ENCODE data around the gene MZT2B.
A peak's percentile ranks its signal among the peaks of the same experiment; 100 is the strongest.
"Not testable (repeated sequence)": the region's sequence is repeated elsewhere in the genome, so short reads cannot be mapped to it uniquely, and the experiment has no call there.

Gene MZT2B, protein sequence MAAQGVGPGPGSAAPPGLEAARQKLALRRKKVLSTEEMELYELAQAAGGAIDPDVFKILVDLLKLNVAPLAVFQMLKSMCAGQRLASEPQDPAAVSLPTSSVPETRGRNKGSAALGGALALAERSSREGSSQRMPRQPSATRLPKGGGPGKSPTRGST

DNA sequence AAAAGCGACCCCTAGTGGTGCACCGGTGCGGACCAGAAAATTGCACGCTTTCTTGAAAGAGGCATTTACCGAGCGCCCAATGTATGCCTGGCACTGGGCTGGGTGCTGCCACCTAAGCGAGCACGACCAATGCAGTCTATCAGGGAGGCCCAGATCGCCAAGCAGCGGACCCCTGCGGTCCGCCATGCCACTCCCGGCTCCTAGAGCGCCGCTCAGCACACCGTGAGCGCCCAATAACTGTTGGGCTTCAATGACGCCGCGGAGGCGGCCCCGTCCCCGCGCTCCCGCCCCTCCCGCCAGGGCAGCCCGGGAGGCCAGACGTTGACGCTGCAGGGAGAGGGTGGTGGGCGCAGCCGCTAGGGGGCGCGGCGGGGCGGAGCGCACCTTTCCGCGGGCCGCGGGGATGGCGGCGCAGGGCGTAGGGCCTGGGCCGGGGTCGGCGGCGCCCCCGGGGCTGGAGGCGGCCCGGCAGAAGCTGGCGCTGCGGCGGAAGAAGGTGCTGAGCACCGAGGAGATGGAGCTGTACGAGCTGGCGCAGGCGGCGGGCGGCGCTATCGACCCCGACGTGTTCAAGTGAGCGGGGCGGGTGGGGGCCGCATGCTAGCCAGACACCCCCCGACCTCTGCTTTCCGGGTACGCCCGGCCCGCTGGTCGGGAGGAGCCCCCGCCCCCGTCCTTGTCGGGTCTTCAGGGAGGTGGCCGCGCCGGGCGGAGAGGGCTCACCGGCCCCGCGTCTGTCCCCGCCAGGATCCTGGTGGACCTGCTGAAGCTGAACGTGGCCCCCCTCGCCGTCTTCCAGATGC lies at the start of gene MZT2B:
MZT2B (plus strand) TSS at position 383 of the 803 bp plus-strand sequence; CDS start at position 404, 21 bp downstream.
- DNase-seq, result peak; percentile 85

DNA sequence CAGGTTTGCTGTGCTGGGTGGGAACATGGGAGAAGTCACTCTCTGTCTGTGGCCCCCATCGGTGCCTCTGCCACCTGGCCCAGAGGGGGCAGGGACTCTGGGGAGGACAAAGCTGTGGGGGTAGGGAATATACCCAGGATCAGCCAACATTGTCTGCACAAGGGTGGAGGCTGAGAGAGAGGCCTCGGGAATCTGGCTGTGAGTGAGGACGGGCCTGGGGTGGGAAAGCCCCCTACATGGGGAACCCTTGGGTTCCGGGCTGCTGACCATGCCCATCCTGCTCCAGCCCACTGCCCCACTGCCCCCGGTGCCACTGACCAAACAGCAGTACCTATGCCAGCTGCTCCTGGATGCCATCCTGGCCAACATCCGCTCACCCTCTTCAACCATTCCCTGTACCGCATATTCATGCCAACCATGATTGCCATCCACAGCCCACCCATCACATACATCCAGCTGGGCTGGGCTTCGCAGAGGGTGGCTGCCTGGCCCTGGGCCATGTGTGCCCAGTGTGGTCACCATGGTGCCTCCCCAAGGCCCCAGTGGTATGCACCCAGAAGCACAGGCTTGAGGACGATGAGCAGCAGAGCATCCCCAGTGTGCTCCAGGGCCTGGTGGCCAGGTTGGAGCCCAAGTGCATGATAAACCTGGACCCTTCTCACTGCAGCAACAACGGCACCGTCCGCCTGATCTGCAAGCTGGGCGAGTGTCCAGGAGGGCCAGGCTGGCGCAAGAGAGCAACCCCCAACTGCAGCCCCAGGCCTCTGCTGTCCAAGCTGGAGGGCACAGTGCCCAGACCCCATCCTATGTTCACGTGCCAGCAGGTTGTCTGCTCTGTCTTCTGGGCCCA lies 46.1 kb upstream of the MZT2B start:
- no peak for DNase-seq

DNA sequence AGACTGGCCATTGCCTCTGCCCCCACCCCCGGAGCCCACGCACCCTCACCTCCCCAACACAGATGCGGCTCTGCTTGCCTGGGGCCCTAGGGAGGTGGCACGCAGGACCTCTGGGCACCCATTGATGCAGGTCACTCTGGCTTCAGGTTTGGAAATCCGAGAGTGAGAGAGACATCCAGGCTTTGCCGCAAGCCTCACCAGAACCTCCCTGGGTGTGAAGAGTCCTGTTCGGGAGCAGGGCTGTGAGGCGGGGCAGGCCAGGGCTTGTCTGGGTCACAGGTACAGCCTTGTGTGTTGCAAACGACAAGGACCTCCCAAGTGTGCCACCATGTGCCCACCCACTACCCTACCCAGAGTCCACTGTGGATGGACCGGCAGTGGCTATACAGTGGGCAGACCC lies 45.5 kb upstream of the MZT2B start:
- not testable (repeated sequence) for DNase-seq

DNA sequence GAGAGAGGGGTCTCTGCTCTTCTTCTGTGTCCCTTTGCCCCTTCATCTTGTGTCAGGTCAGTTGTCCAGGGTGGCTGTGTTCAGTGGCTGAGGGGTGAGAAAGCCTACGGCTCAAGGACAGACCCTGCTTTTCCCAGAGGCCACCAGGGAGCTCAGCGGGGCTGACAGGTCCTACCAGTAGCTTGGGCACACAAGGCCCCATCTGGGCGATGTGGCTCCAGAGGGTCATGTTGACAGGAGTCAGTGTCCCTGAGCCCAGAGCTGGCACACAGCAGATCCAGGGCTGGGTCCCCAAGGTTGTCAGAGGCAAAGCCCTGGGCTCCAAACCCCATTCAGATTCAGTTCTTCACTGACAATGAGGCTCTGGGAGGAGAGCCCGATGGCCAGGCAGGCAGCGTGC lies 44.9 kb upstream of the MZT2B start:
- DNase-seq, result not testable (repeated sequence)

DNA sequence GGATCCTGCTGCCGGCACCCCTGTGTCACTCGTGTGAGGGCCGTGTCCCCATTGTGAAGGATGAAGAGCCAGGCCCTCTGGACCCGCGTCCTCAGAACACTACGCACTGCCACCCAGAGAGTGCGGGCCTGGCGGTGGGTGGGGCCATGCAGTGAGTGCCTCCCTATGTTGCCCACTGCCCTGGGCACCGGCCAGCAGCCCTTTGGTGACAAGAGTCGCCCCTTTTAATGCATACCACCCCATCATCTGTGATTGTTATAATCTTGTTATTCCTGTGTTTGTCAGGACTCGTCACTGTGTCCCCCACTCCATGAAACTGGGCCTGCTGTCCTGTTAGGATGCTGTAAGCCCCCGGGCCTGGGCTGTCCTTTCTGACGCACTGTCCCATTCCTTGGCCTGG lies 43.7 kb upstream of the MZT2B start:
- DNase-seq, result not testable (repeated sequence)

DNA sequence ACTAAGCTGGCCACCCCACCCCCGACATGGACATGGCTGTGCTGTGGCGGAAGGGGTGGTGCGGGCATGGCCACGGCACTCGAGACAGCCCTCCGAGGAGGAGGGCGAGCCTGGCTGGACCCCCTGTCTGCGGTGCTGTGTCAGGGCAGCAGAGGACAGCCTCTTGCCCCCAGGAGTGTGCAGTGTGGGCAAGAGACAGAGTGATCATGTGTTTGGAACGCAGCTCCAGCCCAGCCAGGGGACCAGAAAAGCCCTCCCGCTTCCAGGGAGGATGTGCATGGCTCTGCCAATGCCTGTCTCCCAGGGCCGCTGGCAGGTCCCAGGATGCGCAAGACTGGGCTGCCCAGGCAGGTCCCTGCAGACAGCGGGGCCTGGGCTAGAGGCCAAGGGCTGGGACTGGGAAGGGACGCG lies 43.2 kb upstream of the MZT2B start:
- peak; percentile 1 for DNase-seq

DNA sequence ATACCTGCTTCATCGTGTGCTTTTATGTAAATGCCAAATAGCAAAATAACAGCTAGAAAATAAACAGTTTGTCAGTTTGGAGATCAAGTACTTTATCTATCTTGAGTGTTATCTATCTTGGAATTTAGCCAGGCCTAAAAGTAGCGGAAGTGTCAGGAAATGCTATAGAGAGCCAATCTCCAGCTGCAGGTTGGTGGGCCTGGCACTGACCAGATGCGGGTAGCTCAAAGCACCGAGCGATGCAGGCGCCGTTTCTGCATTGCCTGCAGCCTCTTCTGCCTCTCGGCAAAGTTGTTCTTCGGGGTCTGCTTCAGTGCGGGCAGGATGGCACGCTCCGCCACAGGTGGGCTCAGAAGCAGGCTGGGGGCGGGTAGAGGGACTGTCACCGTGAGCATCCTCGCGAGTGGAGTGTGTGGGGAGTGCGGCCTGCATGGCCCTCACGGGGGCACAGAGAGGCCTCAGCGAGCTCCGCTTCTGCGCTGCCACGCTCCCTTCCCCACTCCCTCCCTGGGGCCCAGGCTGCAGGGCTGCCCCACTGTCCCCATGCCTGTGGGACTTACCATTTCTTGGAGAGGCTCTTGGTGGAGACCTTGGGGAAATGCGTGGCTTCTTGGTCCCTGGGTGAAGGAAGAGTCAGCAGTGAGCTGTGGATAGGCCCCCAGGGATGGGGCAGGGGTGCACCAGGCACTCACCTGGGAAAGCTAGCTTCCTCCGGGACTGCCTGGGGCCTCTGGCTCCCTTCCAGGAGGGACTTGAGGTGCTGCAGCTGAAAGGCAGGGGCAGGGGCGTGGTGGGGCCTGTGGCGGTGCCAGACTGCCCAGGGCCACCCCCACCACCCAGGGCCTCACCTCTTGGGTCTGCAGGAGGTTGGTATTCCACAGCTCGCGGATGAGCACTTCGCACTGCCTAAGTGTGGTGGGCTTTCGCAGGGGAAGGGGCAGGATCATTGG lies 42.5 kb upstream of the MZT2B start:
- not testable (repeated sequence) for DNase-seq

DNA sequence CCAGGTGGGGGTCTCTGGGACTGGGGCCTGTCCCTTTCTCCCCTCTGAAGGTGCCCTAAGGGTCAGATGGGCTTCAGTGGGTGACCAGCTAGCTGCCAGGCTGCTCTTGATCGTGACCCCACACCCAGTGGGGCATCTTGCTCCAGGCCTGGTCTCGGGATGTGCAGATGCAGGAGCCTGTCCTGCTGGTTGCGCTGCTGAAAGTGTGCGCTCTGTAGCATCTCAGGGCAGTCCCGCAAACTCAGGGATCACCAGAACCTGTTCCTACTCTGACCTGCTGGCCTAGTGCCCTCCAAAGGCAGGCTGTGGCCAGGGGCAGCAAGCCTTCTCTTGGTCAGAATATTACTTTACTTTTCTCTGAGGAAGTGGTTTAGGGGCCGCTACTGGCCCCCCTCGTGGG lies 41.5 kb upstream of the MZT2B start:
- DNase-seq, result not testable (repeated sequence)

DNA sequence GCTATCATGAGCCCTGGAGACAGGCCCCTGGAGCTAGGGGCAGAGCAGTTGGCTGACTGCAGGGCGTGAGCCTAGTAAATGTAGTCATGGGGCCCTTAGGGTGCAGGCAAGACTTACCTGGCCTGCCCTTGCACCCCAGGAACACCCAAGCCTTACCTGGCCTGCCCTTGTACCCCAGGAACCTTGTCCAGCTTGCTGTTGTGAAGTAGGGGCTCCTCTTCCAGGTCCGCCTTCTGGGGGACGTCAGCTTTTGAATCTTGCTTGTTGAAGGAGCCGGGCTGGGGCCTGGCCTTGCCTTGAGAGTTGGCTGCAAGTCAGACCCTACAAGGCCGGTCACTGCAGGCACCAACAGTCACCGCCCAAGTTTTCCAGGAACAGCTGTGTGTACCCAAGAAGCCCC lies 41.1 kb upstream of the MZT2B start:
- not testable (repeated sequence) for DNase-seq

DNA sequence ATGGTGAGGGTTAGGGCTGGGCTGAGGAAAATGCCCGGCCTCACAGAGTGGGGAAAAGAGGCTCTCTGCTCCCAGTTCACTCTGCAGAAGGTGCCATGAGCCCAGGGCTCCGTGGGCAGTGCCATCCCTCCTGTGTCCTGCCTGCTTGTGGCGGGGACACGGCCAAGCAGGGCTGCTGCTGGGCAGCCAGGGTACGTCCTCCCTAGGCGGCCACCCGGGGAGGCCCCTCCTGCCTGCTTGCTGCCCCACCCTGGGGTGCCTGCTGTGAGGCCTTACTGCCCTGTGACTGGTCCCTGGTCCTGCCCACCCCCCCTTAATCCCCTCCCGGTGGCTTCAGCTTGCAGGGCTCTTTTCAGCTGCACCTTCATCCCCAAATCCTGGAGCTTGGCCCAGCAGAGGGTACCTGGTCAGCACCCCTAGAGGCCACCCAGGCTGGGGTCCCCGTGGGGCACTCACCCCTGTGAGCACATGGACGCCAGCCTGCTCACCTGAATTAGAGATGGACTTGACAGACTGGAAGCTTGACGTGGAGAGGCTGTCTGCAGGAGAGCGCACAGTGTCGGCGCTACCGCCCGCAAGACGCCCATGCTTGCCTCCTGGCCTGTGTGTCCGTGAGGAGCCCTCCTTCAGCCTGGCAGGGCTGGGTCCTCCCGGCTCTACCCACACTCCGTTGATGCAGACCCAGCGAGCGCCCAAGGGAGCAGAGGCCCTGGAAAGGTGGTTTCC lies 40.3 kb upstream of the MZT2B start:
- DNase-seq, result not testable (repeated sequence)

DNA sequence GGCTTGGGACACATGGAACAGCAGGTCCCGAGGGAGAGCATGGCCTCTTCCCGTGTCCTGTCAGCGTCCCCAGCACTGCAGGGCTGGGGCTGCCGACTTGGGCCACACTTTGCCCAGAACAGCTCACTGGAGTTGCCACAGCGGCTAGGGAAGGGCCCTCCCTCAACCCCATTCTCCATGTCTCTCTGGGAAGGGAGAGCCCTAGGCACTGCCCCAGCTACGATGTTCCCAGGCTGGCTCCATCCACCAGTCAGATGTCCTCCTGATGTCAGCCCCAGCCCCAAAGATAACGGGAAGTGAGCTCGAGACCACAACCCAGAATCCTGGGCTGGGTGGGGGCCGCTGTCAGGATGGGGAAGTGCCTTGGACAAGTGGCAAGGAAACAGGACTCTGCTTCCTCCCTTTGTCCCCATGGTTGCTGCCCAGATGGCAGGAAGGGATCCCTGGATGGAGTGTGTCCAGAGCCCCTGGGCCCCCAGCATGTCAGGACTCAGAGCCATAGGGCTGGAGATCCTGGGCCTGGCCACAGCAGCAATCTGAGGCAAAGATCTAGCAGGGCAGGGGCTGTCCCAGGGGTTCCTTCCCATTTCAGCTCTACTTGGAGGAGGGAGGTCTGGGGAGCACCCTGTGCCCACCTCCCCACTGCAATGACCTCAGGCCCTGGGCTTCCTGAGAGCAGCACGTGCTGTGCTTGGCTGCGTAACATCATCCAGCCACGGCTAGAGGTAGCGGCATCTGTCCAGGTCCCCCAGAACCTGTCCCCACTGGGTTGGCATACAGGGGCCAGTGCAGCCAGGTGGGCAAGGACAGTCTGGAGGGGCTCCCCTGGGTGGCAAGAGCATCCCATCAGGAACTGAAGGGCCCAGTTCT lies 39.4 kb upstream of the MZT2B start:
- not testable (repeated sequence) for DNase-seq

DNA sequence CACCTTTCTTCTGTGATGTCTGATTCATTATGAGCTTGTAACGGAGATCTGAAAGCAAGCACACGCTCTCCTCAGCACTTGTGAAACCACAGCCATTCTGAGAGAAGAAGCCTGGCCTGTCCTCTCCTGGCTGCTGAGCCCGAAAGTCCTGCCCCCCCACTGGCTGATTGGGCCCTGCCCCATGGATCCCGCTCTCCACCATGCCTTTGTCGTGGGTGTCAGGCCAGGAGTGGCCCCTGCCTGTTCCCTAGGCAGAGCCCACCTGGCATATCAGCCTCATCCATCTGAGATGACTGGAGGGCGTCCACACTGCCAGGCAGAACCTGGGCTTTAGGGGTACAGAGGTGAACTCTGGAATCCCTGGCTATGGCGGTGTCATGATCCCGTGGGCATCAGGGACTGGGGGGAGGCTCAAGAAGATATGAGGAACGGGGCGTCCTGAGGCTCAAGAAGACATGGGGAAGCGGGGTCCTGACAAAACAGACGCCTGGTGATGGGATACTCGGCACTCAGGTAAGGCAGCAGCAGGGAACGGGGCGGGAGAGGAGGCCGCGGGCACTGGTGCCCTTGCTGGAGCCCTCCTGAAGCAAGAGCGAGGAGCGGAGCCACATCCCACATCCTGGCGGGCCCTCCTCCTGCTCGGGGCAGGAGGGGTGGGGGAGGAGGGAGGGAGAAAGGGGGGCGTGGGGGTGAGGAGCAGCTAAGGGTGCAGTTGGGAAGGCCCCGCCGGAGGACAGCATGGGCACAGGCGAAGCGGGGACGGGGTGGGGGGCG lies 38.6 kb upstream of the MZT2B start:
- not testable (repeated sequence) for DNase-seq

DNA sequence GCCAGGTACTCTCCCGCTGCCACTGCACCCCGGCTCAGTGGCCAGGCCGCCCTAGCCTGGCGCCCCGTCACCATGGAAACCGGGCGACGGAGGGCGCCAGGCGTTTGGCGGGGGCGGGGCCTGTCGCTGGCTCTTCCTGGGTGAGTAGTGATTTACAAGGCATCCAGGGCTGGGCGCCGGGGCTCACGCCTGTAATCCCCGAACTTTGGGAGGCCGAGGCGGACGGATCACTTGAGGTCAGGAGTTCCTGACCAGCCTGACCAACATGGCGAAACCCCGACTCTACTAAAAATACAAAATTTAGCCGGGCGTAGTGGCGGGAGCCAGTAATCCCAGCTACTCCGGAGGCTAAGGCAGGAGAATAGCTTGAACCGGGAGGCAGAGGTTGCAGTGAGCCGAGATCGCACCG lies 37.1 kb upstream of the MZT2B start, which contains the start of gene CCDC74B:
CCDC74B (minus strand) TSS at position 107 of the 409 bp plus-strand sequence. CDS start 116 bp downstream, outside the sequence.
- peak; percentile 54 for DNase-seq

DNA sequence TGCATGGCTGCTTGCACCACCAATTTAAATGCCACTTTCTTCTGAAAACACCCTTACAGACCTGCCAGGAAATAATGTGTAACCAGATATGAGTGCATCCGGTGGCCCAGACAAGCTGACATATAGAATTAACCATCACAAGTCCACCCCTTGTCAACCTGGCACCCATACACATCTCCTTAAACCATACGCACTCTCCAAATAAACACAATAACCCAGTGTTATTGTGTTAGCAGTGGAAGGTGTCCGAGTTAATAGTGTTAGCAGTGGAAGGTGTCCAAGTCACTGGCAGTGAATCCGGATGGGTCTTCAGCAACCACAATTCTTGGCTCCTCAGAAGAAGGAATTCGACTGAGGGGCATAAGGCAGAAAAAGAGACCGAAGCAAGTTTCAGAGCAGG lies 33.5 kb upstream of the MZT2B start:
- peak; percentile 2 for DNase-seq

DNA sequence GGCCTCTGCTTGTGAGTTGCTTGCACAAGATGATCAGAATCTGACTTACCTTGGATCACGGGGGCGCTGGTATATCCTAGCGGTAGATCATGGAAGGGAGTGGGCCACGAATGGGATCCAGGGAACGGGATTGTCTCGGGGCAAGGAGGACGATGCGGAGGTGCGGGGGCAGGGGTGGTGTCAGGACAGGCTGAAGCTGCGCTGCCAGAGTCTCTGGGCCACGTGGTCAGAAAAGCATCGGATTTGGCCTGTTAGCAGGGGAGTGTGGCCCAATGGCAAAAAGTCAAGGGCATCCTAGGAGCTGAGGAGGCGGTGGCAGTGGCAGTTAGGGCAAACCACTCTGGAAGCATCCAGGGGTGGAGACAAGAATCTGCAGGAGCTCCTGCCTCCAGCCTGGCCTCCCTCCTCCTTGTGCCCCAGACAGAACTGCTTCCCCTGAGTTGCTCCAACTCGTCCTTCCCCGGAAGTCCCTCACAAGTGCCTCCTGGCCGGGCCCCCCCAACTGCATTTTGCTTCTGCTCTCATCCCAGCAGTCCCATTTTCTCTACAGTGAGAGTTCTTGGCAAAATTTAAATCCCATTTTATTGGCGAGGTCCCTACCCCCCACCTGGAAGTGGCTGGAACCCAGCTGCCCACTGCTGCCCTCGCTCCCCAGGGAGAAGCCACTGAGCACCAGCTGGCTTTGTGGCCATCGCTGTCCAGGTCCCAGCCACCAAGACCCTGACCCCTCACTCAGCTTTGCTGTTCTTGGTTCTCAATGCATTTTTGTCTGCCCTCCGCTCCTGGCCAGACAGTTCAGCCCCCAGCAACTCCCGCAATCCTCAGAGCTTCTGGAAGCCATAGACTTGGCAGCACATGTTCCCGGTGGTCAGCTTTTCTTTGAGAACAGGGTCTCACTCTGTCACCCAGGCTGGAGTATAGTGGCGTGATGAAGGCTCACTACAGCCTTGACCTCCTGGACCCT lies 31.6 kb upstream of the MZT2B start:
- DNase-seq, result no peak

DNA sequence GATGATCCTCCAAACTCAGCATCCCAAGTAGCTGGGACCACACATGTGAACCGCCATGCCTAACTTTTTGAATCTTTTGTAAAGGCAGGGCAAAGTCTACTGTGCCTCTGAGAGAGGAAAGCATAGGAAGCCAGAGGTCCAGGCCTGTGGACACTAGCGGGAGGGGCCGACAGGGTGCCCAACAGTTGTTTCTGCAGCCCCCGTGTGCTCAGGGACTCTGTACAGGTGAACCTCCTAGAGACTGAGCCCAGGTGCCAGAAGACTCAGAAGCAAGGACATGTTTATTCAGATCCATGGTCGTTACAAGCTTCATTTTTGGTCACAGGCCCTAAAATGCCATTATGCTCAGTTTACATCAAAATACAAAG lies 30.9 kb upstream of the MZT2B start:
- DNase-seq, result not testable (repeated sequence)

DNA sequence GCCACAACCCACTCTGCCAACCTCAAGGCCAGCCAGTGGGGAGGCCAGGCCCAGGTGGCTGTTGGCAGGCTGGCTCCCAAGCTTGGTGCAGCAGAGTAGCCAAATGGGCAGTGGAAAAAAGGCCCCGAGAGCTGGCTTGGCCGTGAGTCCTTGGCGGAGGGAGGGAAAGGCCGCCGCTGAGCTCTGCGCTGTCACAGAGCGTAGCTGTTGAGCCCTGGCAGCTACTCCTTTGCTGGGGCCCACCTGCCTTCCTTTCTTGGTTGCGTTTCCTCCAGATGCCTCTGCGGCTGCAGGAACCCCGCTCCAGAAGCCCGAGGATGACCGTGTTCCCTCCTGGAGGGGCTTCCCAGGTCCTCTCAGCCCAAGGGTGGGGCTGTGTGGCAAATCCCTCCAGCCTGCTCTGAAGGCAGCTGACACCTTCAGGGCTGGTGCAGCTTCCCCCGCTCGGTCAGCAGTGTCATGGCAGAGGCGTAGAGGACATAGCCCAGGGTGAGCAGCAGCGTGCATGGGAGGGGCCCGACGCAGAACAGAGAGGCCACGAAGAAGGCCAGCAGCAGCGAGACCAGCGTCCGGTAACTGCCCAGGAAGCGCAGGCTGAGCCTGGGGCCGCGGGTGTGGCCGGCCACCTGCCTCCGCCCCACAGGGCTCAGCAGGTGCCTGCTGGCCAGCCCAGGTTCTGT lies 29.8 kb upstream of the MZT2B start:
- not testable (repeated sequence) for DNase-seq
